Stimulated activated naive CD8-positive, alpha-beta T cell treated with anti-CD3 and anti-CD28 coated beads, Interleukin-15, amount 100 ng/mL, for 72 hours (primary cell): ENCODE results near the gene SLC8A3.

Source experiments
- ATAC-seq: fragments of 150-1000 bp; cut with Tn5 transposase; 2 replicates; pipeline ENCODE4 v1.10.0; 2021; ENCODE audit warnings: mild to moderate bottlenecking, moderate library complexity
- DNase-seq, 2 donors: peaks; one replicate each; pipeline ENCODE4 v3.0.0; 2021 to 2022
- H3K27ac Mint-ChIP-seq, 2 donors: one replicate each; pipeline ENCODE4 v1.8.0; 2022; ENCODE audit warnings: mild to moderate bottlenecking in 2 of 2, mixed read lengths in 2 of 2, moderate library complexity in 2 of 2
- H3K27me3 Mint-ChIP-seq: one replicate; pipeline ENCODE4 v1.8.0; 2022; ENCODE audit warnings: mixed read lengths
- H3K4me1 Mint-ChIP-seq: one replicate; pipeline ENCODE4 v1.8.0; 2022; ENCODE audit warnings: mild to moderate bottlenecking, mixed read lengths
- H3K4me3 Mint-ChIP-seq, 2 donors: one replicate each; pipeline ENCODE4 v1.8.0; 2022; ENCODE audit warnings: mild to moderate bottlenecking in 2 of 2, mixed read lengths in 2 of 2, moderate library complexity in 1 of 2
- H3K9me3 Mint-ChIP-seq, 2 donors: one replicate each; pipeline ENCODE4 v1.8.0; 2022; ENCODE audit warnings: mixed read lengths in 2 of 2

The SLC8A3 gene

DNA sequence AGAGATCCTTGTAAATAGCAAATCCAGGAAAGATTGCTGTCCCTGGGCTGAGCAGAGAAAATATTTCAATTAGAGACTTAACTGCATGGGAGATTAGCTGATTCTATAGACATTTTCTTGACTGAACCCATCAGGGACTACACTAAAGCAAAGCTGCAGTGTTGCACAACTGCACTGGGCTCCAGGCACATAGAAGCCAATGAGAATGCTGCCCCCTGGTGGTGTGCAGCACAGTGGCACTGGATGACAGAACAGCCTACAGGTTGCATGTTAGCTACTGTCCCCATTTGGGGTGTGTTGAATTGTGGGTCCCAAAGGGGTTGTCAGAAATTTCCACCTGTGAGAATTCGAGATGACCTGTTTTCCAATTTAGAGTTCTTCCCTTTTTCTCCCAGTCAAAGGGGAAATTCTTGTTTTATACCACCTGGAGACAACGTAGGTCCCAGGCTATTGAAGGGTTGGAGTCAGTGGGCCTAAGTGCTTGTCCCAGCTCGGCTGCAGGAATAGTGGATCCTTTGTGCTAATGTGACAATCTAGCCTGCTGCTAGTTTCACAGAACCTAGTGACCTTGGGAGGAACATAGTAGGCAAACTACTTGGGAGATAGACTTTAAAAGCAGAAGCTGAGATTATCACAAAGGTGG, 114.7 kb downstream of the SLC8A3 start:
- peak; percentile 52 for DNase-seq
- no peak overlapping the region for H3K4me3 Mint-ChIP-seq
- peak; percentile 79 for ATAC-seq
- no peak overlapping the region for H3K27ac Mint-ChIP-seq
- H3K4me1 Mint-ChIP-seq = no peaks in the 10 kb centered on the region
- peaks cover 53% of the 10 kb centered on the region for H3K27me3 Mint-ChIP-seq
- H3K9me3 Mint-ChIP-seq = no peaks in the 10 kb centered on the region

DNA sequence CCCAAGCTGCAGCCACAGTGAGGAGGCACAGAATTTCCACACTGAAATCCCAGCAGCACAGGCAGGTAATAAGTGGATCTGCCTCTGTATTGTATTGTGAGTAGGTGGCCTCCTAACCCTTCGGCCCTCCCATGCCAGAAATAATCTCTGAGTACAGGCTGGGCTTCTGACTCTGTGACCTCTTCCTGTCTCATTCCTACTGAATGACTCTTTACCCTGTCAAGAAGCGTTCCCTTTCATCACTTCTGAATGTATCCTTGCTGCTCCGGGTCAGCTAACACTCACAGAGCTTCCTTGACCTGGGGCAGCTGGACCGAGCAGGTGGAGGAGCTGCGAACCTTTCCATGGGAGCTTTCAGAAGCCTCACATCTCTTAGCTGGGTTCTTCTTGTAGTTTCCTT, 119.6 kb downstream of the SLC8A3 start:
- H3K4me1 Mint-ChIP-seq = no peaks in the 10 kb centered on the region
- H3K4me3 Mint-ChIP-seq = no peak overlapping the region
- ATAC-seq (no peak), DNase-seq (no peak)
- H3K27me3 Mint-ChIP-seq = peaks cover 41% of the 10 kb centered on the region
- H3K9me3 Mint-ChIP-seq = no peaks in the 10 kb centered on the region
- no peak overlapping the region for H3K27ac Mint-ChIP-seq

- no peak for ATAC-seq
- peak overlapping the region in 1 of 2 donors; percentile 13 for H3K27ac Mint-ChIP-seq
- H3K9me3 Mint-ChIP-seq = no peaks in the 10 kb centered on the region
- no peak for DNase-seq
- H3K4me3 Mint-ChIP-seq = no peak overlapping the region
- no peaks in the 10 kb centered on the region for H3K4me1 Mint-ChIP-seq
- peaks cover 48% of the 10 kb centered on the region for H3K27me3 Mint-ChIP-seq
These were observed 120.9 kb downstream of the SLC8A3 start for GRCh38 chr14:70067810-70068209.

- DNase-seq (no peak), ATAC-seq (no peak)
- Mint-ChIP-seq H3K4me1 (peaks cover 7% of the 10 kb centered on the region), H3K4me3 (no peak overlapping the region), H3K27me3 (peaks cover 38% of the 10 kb centered on the region), H3K9me3 (no peaks in the 10 kb centered on the region), H3K27ac (no peak overlapping the region)
These were observed 124.5 kb downstream of the SLC8A3 start for GRCh38 chr14:70064136-70064865.

DNA sequence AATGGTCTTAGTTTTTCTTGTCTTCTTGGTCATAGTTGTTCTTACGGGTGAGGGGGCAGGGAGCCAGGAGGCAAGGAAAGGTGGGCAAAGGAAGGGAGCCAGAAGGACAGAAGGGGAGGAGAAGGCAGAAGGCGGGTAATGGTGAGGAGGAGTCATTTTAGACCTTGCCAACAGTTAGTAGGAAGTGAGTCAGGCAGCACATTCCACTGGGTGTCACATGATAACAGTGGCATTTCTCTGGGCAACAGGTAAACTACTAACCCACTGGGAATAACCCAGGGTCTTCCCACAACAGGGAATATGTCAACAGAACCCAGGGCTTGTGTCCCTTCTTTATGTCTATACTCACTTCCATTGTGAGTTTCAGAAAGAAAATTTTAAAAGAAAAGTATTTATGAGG, 127.6 kb downstream of the SLC8A3 start:
- ATAC-seq (no peak), DNase-seq (no peak)
- H3K9me3 Mint-ChIP-seq = no peaks in the 10 kb centered on the region
- H3K4me1 Mint-ChIP-seq = peaks cover 7% of the 10 kb centered on the region
- H3K4me3 Mint-ChIP-seq = no peak overlapping the region
- H3K27me3 Mint-ChIP-seq = peaks cover 41% of the 10 kb centered on the region
- no peak overlapping the region for H3K27ac Mint-ChIP-seq

- ATAC-seq = no peak
- Mint-ChIP-seq H3K4me3 (no peak overlapping the region), H3K4me1 (peaks cover 7% of the 10 kb centered on the region), H3K27ac (no peak overlapping the region), H3K9me3 (no peaks in the 10 kb centered on the region), H3K27me3 (peaks cover 50% of the 10 kb centered on the region)
- no peak for DNase-seq
These were observed 129.2 kb downstream of the SLC8A3 start for GRCh38 chr14:70059545-70059944.

GRCh38 chr14:70057519-70058136, 131.1 kb downstream of the SLC8A3 start:
- no peak for DNase-seq
- peaks cover 9% of the 10 kb centered on the region for H3K4me1 Mint-ChIP-seq
- no peaks in the 10 kb centered on the region for H3K9me3 Mint-ChIP-seq
- peaks cover 36% of the 10 kb centered on the region for H3K27me3 Mint-ChIP-seq
- no peak for ATAC-seq
- H3K27ac Mint-ChIP-seq = no peak overlapping the region
- no peak overlapping the region for H3K4me3 Mint-ChIP-seq

DNA sequence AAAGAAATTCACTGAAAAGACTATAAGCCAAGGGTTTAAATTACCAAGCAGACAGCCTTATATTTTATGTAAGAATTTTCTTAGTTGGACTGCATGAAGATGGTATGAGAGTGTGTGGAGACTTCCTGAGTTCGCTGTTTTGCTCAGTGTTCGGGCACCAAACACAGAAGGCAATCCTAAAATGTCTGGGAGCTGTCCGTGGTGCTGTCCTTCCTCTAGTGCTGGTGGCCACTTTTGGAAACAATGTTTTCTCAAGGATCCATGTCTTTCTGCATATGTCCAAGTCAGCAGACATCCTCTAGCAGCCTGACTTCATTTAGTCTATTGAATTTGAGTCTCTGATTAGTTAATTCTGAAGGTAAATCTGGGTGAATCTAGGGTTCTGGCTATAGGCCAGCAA, 135.8 kb downstream of the SLC8A3 start:
- no peak for ATAC-seq
- H3K9me3 Mint-ChIP-seq = no peaks in the 10 kb centered on the region
- H3K4me1 Mint-ChIP-seq = peaks cover 7% of the 10 kb centered on the region
- DNase-seq = no peak
- H3K27me3 Mint-ChIP-seq = peaks cover 20% of the 10 kb centered on the region
- no peak overlapping the region for H3K27ac Mint-ChIP-seq
- H3K4me3 Mint-ChIP-seq = no peak overlapping the region

- DNase-seq = no peak
- Mint-ChIP-seq H3K27ac (no peak overlapping the region), H3K27me3 (peaks cover under 1% of the 10 kb centered on the region), H3K9me3 (no peaks in the 10 kb centered on the region), H3K4me3 (no peak overlapping the region), H3K4me1 (peaks cover 7% of the 10 kb centered on the region)
- no peak for ATAC-seq
These were observed 138.6 kb downstream of the SLC8A3 start for GRCh38 chr14:70050136-70050535.

DNA sequence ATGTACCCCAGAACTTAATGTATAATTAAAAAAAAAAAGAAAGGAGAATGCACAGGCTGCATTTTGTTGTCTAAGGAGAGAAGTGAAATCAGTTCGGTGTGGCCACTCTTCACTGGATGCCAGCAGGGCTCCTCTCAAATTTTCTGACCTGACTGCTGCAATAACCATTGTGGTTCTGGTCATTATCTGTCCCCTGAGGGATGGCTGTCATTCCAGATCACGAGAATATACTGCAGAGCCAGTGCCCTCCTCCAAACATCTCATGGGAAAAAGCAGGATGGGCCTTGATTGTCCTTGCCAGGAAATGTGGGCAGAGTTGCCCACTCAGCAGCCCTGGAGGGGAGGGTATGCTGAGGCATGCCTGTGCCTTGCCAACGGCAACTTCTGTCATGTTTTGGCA, 139.1 kb downstream of the SLC8A3 start:
- Mint-ChIP-seq H3K27me3 (peaks cover 6% of the 10 kb centered on the region), H3K9me3 (no peaks in the 10 kb centered on the region), H3K4me3 (no peak overlapping the region), H3K27ac (no peak overlapping the region), H3K4me1 (peaks cover 7% of the 10 kb centered on the region)
- DNase-seq (no peak), ATAC-seq (no peak)

- DNase-seq = no peak
- peaks cover 7% of the 10 kb centered on the region for H3K4me1 Mint-ChIP-seq
- no peaks in the 10 kb centered on the region for H3K9me3 Mint-ChIP-seq
- peaks cover 10% of the 10 kb centered on the region for H3K27me3 Mint-ChIP-seq
- ATAC-seq = no peak
- H3K27ac Mint-ChIP-seq = no peak overlapping the region
- H3K4me3 Mint-ChIP-seq = no peak overlapping the region
These were observed 140.5 kb downstream of the SLC8A3 start for GRCh38 chr14:70048313-70048654.

DNA sequence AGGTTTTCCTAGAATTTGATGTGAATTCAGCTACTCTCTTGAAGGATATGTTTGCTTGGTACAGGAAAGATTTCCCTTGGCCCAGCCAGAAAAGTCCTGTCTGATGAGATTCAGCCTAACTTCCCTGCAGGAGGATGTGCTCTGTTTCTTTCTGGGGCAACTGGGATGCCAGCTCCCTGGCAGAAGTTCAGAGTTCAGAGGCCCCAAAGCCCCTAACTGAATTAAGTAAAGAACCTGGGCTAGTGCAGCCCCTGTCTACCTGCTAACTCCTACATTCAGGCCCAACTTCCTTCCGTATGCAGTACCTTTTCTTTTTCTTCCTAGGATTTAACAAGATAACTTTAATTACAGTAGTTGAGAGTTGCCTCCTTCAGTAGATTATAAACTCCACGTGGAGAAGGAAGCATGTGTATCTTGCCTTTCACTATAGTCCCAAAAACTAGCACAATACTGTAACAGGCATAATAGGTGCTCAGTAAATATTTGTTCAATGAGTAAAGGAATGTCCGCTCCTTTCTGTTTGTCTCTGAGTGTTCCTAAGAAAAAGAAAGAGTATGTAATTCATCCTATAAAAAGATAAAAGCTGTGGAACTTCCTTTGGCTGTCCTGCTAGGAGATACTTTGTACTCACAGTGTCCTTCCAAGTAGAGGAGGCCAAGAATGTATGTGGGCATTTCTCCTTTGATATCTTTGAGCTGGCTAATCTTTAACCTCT, 141.0 kb downstream of the SLC8A3 start:
- no peak overlapping the region for H3K4me3 Mint-ChIP-seq
- H3K4me1 Mint-ChIP-seq = peaks cover 6% of the 10 kb centered on the region
- no peak overlapping the region for H3K27ac Mint-ChIP-seq
- DNase-seq = no peak
- no peak for ATAC-seq
- H3K9me3 Mint-ChIP-seq = no peaks in the 10 kb centered on the region
- peaks cover 13% of the 10 kb centered on the region for H3K27me3 Mint-ChIP-seq

DNA sequence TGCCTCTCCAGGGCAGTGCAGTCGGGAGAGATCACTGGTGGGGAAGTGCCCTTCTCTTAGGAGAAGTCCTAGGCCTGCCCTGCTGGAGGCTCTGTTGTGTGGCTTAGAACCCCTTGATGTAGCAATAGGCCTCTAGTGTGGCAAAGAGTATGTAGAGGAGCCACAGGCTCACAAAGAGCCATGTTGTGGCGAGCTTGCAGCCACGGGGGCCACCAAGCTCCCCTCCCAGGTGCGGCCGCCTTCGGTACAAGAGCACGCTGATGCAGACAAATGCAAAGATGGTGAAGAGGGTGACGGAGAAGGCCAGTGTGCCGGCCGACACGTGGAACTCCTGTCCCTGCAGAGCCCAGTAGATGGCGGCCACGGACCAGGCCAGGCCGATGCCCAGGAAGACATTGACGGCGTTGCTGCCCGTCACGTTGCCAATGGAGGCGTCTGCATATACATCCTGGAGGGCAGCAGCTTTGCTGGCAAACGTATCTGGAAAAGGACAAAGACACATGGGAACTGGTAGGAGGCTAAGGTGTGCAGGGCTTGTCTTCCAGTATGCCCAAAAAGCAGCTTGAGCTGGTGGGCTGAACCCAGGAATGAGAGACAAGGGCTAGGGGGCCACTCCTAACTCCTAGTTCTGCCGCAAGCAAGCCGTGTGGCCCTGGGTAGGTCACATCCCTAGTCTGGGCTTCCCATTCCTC, 142.8 kb downstream of the SLC8A3 start:
- Mint-ChIP-seq H3K27ac (peak overlapping the region in 1 of 2 donors; percentile 37), H3K4me3 (no peak overlapping the region), H3K4me1 (no peaks in the 10 kb centered on the region), H3K27me3 (peaks cover 21% of the 10 kb centered on the region), H3K9me3 (no peaks in the 10 kb centered on the region)
- DNase-seq (no peak), ATAC-seq (no peak)

DNA sequence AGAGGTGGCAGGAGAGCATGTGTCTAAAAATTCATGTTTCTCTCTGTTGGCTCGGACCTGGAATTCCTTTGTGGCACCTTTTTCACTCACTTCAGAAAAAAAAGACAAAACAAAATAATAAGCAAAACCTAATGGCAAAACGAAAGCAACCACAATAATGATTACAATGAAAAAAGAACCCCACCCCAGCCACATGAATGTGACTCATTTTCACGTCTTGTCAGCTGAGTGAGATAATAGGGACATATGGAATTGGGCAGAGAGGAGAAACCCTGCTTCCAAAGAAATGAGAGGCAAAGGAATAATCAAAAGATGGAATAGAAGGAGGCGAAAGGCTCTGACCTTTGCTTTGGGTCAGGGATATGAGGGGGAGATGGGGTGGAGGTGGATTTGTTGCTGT, 143.4 kb downstream of the SLC8A3 start:
- DNase-seq = no peak
- no peak overlapping the region for H3K4me3 Mint-ChIP-seq

DNA sequence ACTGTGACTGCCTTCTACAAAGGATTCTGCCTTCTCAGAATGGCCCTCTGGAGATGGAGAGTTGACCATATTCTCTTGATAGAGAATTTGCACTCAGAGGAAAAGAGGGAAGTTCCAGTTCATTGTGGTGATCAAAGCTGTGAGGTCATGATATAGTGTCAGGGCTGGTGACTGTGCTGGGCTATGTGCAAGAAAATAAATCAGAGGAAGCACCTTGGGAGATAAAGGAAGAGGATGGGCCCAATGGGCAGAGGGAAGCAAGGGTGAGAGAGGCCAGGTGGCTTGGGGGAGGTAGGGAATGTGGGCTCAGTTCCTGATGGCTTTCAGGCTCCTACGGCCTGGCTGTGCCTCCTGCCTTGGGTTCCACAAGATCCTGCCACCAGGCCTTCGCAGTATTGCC, 145.8 kb downstream of the SLC8A3 start:
- peaks cover 44% of the 10 kb centered on the region for H3K27me3 Mint-ChIP-seq
- H3K27ac Mint-ChIP-seq = no peak overlapping the region

More for the DNA sequence above, 143.4 kb downstream of the SLC8A3 start:
- Mint-ChIP-seq H3K4me1 (no peaks in the 10 kb centered on the region), H3K27ac (peak overlapping the region in 1 of 2 donors; percentile 37), H3K9me3 (no peaks in the 10 kb centered on the region), H3K27me3 (peaks cover 28% of the 10 kb centered on the region)
- no peak for ATAC-seq

More for the DNA sequence above, 145.8 kb downstream of the SLC8A3 start:
- Mint-ChIP-seq H3K4me1 (no peaks in the 10 kb centered on the region), H3K9me3 (no peaks in the 10 kb centered on the region), H3K4me3 (no peak overlapping the region)
- no peak for DNase-seq
- ATAC-seq = no peak
